ENCODE results near the gene CDCP2.

DNA sequence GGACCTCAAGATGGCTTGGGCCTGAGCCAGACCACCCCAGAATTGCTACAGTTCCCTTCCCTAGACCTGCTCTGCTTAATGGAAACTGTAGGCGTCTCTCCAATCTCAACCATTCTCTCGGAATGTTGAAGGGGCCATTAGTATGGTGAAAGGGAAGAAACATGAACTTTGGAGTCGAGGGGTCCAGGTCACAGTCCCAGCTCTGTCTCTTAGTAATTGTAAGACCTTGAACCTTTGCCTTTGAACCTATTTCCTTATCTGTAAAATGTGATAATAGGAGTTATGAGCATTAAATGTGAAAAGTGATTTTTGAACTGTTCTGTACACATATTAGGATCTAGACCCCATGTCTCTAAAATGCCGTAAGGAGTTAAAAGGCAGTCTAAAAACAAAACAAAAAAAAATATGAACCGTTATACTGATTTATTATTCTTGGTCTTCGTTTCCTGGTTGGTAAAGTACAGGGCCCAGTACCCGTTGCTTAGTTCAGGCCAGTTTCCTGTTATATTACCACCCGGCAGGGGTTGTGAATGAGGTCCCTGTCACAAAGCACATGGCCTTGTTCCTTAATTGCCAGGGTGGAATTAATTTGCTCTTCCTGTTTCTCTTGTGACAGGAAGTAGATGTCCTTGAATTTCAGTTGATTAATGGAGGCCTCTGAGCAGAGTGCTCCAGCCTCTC lies 57.1 kb downstream of the CDCP2 start:
- TF ChIP-seq, protein P1, sequence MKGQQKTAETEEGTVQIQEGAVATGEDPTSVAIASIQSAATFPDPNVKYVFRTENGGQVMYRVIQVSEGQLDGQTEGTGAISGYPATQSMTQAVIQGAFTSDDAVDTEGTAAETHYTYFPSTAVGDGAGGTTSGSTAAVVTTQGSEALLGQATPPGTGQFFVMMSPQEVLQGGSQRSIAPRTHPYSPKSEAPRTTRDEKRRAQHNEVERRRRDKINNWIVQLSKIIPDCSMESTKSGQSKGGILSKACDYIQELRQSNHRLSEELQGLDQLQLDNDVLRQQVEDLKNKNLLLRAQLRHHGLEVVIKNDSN (CRISPR knock-in tag; IDR thresholded peaks at IDR 0.05): no peak
- TF ChIP-seq JUN (CRISPR knock-in tag; IDR thresholded peaks at IDR 0.05) (no peak), ATF1 (CRISPR knock-in tag; IDR thresholded peaks at IDR 0.05) (no peak)

All from WTC11 (cell line).